HG03571 (cell line): ENCODE data around the gene UBL7.

ENCODE experiments used
- ATAC-seq: cut with Tn5 transposase; IDR thresholded peaks from one replicate; pipeline ENCODE4 v1.9.1; 2021; ENCODE audit not compliant: unreplicated experiment

The UBL7 gene

DNA sequence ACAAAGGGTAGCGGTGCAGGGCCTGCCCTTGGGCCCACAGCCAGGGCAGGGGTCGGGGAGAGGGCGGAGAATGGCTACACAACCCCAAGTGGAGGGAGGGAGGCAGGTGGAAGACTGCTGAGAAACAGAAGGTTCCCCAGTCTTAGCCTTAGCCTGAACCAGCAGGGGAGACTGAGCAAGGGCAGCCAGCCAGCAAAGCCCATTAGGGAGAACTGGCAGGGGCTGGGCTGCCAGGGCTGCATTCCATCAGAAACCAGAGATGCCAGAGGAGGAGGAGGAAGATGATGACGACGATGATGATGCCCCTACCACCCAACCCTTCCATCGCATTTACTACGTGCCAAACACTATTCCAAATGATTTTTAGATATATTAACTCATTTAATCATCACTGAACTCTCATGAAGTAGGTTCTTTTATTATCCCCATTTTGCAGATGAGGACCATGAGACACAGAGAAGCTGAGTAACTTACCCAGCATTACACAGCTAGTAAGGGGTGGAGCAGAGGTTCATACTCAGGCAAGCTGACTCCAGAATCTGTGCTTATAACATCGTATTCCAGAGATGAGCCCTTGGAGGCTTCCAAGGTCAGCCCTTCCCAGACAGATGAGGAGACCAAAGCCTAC lies 35.9 kb downstream of the UBL7 start:
- no peak for ATAC-seq

DNA sequence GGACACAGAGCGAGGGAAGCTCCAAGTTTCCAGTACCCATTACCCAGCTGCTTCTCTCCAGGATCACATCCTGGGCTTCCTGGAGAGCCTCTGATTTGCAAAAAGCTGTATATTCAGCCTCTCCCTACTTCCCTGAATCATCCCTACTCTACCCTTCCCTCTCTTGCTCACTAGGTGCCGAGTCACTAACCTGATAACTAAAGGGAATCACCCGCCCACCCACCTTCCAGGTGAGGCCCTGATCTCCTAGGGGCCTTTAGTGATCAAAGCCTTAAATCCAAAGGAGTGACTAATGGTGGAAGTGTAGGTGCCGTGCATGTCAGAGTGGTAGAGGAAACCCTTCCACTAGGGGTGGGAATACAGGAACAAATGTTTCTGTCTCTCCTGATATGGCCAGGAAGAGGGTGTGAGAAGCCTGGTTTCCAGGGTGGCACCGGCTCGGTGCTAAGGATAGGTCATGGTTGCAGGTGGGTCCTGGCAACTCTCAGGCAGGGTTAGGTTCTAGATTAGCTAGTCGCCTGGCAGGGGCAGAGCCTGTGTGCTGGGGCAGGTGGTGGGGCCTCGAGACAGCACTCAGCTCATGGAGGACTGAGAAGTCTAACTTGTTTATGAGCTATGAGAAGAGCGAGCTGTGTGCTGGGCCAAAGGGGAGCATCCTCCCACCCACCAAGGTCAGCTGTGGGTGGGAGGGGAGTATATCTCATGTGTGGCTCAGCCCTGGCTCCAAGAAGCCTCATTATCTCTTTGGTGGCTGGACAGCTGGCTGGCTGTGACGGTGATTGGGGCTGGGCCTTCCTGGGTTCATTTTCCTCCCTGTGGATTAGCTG lies 37.3 kb downstream of the UBL7 start:
- no peak for ATAC-seq

DNA sequence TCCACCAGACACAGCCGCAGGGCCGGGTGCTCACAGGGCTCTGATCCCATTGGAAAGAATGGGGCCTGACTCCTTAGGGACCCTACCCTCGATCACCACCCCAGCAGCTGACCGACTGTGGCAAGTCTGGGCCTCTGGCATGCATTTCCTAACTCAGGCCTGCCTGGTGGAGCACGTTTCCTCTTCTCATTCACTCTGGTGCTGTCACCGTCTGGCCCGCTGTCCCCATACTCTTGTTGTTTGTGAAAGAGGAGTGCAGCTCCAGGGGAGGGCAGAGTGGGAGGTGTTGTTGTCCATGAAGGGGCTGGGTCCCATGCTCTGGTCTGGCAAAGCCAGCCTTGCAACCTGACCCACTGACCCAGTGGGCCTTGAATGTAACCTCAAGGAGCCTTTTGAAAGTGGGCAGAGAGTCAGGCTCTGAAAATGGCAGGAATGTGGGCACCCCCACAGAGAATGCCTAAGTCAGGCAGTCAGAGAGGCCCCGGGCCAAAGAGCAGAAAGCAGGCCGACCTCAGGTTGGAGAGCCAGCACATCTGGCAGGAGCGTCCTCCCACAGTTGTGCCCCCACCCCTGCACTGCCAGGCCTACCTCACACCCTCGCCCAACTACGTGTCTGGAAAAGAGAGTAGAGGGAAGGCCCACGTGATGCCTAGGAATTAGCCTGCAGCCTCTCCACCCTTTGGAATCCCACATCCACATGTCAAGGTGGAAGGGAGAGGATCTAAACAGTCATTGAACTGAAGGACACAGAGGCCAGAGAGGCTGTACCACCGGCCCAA lies 38.1 kb downstream of the UBL7 start:
- no peak for ATAC-seq

DNA sequence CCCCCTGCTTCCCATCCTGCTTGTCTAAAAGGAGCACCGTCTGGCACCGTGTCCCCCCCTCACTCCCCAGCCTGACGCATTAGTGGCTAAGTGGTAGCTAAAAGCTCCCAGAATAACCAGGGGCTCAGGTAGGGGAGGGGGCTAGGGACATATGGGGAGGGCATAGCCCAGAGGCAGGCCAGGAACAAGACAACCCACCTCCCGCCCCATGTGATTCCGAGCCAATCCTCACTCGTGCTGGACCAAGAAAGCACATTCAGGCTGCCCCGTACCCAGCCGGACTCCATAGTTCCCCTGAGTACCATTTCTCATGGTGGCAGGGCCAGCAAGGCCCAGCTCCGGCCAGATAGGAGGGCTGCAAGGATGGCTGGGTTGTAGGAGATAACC lies 38.7 kb downstream of the UBL7 start:
- no peak for ATAC-seq

DNA sequence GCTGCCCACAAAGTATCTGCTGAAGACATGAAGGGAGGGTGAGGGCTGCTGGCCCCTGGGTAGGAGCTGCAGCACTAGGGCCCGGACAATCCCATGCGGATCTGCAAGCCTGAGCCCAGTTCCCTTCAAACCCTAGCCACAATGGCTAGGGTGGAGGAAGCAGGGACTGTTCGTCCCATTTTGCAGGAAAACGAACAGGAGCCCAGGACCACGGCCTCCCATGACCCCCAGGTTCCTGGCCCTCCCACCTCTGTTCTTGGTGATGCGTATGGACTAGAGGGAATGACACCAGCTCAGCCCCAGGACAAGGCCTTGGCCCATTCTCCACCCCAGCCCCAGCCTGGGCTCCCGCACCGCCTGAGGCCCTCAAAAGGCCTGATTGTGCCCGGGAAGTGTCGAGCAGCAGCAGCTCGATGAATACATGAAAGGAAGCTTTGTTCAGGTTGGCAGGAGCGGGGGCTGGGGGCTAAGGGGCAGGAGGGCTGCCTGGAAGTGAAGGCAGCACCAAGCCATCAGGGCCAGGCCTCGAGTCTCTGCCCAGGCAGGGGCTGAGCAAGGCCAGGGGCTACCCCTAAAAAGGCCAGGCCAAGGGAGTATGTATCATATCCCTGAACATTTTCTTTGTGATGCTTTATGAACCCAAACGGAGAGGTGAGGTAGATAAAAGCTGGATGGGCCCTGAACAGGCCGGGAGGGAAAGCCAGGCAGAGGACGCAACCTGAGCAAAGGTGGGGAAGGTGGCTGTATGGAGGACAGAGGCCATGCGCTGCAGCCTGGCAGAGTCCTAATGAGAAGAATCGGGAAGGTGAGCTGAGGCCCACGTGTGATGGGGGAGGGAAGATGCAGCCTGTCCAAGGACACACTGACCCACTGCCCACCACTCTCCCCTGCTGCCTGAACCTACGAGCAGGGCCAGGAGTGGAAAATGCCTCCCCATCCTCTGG lies 39.4 kb downstream of the UBL7 start:
- ATAC-seq = no peak

DNA sequence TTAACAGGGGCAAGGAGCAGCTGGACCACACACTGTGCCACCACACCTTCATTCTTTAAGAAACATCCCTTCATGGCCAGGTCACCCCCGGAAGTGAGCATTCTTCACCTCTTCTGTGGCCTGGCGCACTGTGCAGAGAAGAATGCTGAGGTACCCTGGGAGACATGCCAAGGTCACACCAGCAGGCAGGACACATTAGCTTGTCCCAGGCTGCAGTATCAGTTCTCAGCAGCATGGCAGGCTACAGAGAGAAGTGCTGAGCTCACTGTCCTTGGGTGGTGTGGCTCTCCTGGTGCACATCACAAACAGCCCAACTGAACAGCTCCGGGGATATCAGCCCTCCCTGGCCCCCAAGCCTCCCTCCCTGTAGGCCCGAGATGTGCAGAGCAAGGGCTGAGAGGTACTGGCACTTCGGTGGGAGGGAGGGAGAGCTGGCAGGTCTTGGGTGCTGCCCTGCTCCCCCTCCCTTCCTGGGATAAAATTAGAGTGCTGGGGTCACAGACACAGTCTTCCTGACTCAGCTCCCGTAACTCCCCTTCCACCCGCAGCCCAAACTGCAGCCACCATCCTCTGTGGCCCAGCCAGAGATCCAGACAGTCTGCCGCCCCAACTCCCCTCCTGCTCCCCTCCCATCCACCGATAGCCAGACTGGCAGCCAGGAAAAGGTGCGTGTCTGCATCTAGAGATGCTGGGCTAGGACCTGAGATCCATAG lies 40.6 kb downstream of the UBL7 start:
- ATAC-seq = no peak

DNA sequence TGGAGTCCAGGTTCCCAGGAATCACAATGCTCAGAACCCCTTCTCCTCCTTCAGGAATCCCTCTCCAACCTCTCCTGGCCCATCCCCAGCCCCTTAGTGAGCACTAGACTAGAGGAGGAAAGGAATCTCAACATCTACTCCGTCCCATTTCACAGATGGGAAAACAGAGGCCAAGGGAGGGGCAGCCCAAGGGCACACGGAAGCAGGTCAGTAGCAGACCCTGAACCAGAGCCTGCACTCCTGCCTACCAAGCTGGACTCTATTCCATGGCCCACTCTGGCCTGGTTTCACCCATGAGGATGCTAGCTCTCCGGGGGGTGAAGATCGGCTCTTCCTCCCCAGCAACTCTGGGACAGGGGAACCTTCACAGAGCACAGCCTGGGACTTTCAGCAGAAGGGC lies 41.5 kb downstream of the UBL7 start:
- no peak for ATAC-seq

DNA sequence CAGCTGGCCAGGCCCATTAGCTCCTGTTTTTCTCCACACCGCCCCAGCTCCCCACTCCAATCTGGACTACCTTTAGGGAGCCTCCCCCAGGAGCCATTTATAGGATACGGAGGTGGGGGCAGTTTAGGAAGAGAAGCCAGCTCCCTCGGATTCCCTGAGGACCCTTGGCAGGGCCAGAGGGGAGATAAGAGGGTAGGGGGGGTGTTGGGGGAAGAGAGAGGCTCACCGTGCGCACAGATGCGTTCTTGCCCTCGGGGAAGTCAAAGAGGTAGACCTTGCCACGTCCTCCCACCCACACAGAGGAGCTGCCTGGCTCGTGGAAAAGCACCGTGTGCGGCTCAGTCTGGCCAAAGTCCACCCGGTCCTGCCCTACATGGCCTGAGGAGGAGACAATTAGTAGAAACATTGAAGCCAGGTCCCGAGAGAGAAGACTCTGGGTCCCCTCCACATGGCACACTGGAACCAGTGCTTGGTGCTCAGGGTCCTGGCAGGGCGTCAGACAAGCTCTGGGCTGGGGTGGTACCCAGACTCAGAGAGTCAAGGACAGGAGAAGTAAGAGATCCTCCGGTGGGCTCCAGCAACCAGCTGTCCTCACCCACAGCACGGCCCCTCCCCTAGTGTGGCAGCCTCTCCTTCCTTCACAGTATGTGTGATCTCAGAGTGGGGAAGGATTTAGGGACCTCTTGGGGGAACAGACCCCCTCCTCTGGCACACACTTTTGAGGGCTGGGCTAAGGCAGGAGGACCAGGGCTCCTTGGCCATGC lies 42.2 kb downstream of the UBL7 start:
- ATAC-seq = no peak

DNA sequence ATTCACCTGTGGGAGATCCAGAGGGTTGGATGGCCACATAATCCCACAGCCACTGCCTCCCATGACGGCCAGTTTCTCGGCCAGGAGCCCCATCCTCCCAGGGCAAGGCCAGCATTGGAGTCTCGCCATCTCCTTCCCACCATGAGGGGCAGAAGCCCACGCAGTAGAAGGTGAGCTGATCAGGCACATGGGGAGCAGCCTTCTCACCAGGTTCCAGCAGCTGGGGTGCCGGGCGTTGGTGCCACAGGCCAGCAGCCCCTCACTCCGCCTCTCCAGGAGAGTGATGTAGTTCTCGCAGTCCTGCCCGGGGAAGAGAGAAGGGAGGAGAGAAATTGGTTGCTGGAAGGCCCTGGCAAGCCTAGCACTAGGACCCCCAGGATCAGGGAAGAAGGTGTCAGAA lies 43.3 kb downstream of the UBL7 start:
- ATAC-seq = no peak

DNA sequence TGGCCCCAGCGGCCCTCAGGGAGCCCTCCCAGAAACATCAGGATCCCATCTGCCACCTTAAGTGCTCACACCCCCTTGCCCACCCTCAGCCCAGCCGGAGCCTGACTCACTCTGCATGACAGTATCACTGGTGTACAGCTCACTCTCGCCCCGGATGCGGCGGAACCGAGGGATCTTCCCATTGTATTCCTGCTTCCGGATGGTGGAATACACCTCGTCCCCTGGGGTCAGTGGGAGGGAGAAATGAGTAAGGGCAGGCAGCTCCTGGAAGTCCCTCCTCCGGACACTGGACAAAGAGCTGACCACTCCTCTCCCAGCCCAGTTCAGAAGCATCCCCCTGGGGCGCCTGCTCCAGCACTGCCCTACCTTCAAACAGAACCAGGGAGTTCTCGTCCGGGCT lies 43.7 kb downstream of the UBL7 start:
- ATAC-seq = no peak

DNA sequence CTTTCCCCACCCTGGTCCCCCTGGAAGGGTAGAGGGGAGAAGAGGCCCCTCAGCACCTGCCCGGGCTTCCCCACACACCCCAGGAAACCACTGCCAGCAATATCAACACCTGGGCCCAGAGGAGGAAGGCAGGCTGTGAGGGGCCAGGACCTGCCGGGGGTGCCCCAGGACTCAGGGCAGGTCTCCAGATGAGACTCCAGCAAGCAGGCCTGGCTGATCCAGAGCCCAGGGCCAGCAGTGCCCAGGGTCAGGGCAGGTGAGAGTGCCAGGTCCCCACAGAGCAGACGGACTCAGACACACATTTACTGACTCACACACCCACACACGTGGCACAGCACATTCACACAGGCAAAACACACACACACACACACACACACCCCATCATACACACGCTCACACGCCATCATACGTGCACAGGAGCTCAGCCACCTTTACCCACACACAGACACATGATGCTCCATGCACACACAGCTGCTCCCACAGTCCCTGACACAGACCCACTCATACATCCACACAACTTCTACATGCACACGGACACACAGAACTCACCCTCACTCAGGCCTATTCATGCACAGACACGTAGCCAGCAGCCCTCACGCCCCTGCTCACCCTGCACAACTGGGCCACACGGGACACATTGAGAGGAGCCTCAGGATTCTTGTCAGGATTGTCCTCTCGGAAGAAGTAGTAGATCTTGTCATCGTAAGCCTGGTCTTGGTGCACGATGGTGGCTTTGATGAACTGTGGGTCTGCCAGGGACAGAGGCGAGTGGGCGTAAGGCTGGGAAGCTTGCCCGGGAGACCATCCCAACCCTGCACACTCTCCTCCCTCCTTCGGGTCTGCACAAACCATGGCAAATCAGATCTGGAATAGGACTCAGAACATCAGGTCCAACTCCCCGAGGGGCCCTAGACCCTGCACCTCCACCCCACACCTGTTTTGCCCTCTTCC lies 44.7 kb downstream of the UBL7 start:
- ATAC-seq = no peak

DNA sequence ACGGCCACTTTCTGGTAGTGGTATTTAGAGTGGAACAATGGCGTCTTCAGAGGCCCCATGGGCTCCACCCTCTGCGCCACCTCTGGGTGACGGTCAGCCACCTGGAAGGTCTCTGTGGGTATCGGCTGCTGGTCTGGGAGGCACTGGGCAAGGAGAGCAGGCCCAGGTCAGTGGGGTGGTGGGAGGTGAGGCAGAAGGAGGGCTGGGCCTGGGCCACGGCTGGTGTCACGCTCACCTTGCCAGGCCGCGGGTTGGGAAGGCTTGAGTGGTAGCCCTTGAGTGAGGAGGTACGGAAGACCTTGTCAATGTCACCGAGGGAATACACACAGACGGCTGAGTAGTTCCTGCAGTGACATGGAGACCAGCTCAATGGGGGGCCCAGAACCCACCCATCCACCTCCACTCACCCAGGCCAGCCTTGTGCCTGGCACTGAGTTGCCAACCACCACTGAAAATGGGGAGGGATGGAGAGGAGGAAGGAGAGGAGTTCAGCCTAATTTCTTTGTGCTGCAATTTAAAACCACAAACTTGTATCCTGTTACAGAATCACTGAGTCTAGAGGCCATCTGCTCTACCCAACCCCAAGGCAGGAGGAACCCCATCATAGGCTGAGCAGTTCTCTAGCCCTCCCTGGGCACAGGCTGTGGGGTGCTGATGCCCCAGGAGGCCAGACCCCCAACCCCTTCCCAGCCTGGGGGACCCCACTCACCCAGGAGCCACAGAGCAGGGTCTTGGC lies 46.2 kb downstream of the UBL7 start:
- ATAC-seq = no peak

DNA sequence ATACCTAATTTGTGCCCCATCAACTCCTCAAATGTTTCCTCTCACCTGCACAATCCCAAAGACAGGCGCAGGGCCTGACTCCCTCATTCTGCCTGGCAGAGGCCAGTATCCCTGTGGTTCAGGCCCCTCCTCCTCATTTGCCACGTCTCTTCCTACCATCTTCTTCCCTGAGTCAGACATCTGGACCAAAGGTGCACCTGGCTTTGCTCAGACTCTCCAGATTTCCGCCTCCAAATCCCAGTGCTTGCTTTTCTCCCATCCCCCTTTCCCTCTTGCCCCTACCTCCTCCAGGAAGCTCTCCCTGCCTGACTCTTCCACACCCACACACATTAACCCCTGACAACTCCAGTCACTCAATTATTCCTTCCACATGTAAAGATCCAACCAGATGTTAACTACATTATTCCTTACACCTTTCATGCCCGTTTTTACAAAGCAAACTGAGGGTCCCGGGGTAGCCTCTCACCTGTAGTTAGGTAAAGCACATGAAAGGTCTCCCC lies 46.8 kb downstream of the UBL7 start:
- no peak for ATAC-seq

DNA sequence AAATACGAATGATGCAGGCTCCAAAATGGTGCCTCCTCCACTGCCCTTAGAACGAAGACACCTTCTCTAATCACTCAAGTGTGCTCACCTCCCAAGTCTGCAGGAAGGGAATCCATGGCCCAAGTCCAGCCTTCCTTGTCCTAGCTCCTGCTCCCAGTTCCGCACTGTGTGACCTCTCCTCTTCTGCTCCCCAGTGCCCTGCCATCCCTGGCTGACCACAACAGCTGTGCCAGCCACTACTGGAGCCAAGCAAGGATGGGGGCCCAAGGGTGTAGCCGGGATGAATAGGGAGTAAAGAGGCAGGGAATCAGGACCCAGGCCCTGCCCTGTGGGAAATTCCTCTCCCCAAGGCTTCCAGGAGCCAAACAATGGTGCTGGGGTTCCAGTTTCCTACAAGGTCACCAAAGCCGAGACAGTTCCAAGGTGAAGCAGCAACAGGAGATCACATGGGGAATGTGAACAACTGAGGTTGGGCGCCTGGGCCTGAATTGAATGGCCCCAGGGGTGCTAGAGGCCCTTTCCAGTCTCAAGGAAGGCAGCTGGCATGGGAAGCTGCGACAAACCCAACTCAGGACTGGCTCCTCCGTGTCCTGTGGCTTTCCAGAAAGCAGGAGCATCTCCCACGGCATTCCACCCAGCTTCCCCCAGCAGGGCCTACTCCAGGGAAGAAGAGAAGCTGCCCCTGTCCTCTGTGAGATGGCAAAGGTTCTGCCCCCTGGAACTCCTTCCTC lies 47.4 kb downstream of the UBL7 start:
- ATAC-seq = no peak

DNA sequence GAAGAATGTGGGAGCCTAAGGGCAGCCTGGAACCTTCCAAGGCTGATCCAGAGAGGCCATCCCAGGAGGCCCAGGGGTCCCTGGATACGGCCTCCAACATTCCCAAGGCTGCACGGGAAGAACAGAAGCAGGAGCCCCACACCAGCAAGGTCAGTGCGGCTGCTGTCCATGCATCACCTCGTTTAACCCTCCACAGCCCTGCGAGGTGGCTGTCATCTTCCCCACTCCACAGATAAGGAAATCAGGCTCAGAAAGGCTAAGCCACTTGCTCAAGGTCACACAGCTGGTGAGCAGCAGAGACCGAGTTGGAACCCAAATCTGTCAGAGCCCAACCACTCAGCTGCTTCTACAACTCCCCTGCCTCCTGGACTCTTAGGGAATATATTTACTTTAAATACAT lies 48.8 kb downstream of the UBL7 start:
- ATAC-seq = no peak

DNA sequence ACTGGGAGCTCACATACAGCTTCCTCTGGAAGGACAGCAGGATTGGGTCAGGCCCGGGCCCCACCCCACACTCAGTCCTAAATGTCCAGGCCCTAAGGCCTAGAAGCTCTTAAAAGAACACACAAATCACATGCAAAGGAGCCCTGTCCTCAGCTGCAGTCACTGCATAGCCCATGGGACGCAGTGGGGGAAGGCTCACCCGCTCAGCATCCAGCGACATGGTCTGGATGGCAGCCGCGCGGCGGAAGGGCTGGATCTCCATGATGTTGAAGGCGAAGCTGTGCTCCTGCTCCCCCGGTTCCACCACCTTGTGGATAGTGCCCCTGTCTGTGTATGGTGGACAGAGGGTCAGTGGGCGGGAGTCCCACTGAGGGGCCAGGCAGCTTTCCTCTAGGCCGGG lies 49.3 kb downstream of the UBL7 start:
- no peak for ATAC-seq

DNA sequence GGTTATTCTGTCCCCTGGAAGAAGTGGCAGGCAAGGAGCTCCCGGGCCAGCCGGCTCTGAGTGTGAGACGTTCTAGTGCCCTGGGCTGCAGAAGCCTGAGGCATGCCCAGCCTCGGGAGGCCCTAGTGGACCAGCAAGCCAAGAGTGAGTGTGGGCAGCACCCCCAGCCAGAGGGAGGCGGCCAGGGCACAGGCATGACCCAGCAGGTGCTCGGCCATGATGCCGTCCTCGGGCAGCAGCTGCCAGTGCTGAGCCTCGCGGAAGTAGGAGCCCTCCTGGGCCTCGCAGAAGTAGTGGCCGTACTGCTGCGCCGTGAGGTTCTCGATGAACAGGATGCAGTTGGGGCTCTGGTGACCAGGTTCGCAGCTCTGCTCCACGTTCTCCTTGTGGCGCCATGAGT lies 50.5 kb downstream of the UBL7 start:
- ATAC-seq = no peak
